Measurements from ENCODE around the gene WIZ. TPM values are rescaled to one million over a fixed set of nuclear protein-coding genes. Genes with fewer than 3 reads are reported as not detected.

Gene WIZ
- total RNA-seq, 1 experiment from 2014 or later: 31.9 TPM

DNA sequence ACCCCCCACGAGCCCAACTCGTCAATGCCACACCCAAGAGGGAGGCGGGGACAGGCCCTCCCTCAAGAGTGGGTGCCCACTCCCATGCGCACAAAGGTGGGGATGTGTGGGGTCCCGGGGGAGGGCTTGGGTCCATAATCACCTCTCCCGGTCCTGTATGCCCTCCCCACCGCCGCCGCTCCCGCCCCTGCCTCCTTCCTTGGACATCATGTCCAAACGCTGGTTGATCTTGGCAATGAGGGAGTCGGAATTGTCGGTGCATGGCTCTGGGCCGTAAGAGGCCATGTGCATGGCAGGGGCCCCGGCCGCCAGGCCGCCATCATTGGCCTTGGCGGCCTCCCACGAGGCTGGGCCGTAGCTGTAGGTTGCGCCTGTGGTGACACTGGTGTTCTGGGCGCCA, 76.1 kb downstream of the WIZ start:
- no peaks in the 10 kb centered on the region for H3K27me3 Mint-ChIP-seq (ENCODE audit: unreplicated experiment)
- intact Hi-C loops (cut with micrococcal nuclease; ENCODE audit: unreplicated experiment): no loop called here
- CTCF ChIA-PET: no interaction called here
- H3K27ac Mint-ChIP-seq (ENCODE audit: unreplicated experiment): no peak overlapping the region
- no peak overlapping the region for H3K4me3 Mint-ChIP-seq (ENCODE audit: low read depth, unreplicated experiment)
- no peaks in the 10 kb centered on the region for H3K4me1 Mint-ChIP-seq (ENCODE audit: low read depth, unreplicated experiment)
- H3K36me3 Mint-ChIP-seq (ENCODE audit: insufficient read depth, unreplicated experiment): peaks cover 45% of the 10 kb centered on the region
- TF ChIP-seq, protein P1, sequence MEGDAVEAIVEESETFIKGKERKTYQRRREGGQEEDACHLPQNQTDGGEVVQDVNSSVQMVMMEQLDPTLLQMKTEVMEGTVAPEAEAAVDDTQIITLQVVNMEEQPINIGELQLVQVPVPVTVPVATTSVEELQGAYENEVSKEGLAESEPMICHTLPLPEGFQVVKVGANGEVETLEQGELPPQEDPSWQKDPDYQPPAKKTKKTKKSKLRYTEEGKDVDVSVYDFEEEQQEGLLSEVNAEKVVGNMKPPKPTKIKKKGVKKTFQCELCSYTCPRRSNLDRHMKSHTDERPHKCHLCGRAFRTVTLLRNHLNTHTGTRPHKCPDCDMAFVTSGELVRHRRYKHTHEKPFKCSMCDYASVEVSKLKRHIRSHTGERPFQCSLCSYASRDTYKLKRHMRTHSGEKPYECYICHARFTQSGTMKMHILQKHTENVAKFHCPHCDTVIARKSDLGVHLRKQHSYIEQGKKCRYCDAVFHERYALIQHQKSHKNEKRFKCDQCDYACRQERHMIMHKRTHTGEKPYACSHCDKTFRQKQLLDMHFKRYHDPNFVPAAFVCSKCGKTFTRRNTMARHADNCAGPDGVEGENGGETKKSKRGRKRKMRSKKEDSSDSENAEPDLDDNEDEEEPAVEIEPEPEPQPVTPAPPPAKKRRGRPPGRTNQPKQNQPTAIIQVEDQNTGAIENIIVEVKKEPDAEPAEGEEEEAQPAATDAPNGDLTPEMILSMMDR (IDR thresholded peaks at IDR 0.05; ENCODE audit: unreplicated experiment): no peak
- no TSS peak for BruUV-seq (replicated peaks)
- no peaks in the 10 kb centered on the region for H3K9me3 Mint-ChIP-seq (ENCODE audit: low read depth, unreplicated experiment)
- no peak for DNase-seq

DNA sequence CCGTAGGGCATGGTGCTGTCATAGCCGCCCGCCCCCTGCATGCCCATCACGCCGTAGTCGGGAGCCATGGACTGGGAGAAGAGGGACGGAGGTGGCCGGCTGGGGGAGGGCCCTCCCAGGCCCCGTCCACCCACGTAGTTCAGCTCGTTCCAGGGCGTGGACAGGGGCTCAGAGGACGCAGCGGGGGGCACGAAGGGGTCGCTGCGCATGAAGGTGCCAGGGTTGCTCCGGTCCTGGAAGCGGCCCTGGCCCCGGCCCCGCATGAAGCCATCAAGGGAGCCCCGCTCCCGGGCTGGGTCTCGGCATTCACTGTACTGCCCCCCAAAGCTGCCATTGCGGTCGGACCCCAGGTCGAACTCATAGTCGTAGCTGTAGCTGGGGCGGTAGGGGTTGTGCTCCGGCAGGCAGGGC, 76.9 kb downstream of the WIZ start:
- no TSS peak for BruUV-seq (replicated peaks)
- no peak for DNase-seq
- Mint-ChIP-seq H3K27me3 (ENCODE audit: unreplicated experiment) (no peaks in the 10 kb centered on the region), H3K9me3 (ENCODE audit: low read depth, unreplicated experiment) (no peaks in the 10 kb centered on the region), H3K4me3 (ENCODE audit: low read depth, unreplicated experiment) (no peak overlapping the region), H3K27ac (ENCODE audit: unreplicated experiment) (no peak overlapping the region), H3K36me3 (ENCODE audit: insufficient read depth, unreplicated experiment) (peaks cover 45% of the 10 kb centered on the region), H3K4me1 (ENCODE audit: low read depth, unreplicated experiment) (no peaks in the 10 kb centered on the region)
- CTCF ChIA-PET: no interaction called here
- intact Hi-C loops (cut with micrococcal nuclease; ENCODE audit: unreplicated experiment): no loop called here
- TF ChIP-seq, protein P1 (IDR thresholded peaks at IDR 0.05; ENCODE audit: unreplicated experiment): no peak

DNA sequence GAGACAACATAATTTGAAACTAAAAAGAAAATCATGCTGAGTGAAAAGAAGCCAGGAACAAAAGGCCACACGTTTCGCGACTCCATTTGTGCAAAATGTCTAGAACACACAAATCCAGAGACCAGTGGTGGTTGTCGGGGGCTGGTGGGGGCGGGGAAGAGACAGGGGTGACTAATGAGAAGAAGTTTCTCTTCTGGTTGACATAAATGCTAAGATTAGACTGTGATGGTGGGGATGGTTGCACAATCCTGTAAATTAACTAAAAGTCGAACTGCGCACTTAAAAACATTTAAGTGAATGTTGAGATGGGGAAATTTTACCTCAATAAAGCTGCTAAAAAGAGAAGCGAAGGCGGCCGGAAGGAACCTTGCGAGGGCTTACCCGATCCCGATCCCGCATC, 77.3 kb downstream of the WIZ start:
- Mint-ChIP-seq H3K4me1 (ENCODE audit: low read depth, unreplicated experiment) (no peaks in the 10 kb centered on the region), H3K36me3 (ENCODE audit: insufficient read depth, unreplicated experiment) (peaks cover 45% of the 10 kb centered on the region), H3K27ac (ENCODE audit: unreplicated experiment) (no peak overlapping the region), H3K27me3 (ENCODE audit: unreplicated experiment) (no peaks in the 10 kb centered on the region), H3K4me3 (ENCODE audit: low read depth, unreplicated experiment) (no peak overlapping the region), H3K9me3 (ENCODE audit: low read depth, unreplicated experiment) (no peaks in the 10 kb centered on the region)
- intact Hi-C loops (cut with micrococcal nuclease; ENCODE audit: unreplicated experiment): no loop called here
- DNase-seq: no peak
- TF ChIP-seq, protein P1 (IDR thresholded peaks at IDR 0.05; ENCODE audit: unreplicated experiment): no peak
- CTCF ChIA-PET: no interaction called here
- no TSS peak for BruUV-seq (replicated peaks)

DNA sequence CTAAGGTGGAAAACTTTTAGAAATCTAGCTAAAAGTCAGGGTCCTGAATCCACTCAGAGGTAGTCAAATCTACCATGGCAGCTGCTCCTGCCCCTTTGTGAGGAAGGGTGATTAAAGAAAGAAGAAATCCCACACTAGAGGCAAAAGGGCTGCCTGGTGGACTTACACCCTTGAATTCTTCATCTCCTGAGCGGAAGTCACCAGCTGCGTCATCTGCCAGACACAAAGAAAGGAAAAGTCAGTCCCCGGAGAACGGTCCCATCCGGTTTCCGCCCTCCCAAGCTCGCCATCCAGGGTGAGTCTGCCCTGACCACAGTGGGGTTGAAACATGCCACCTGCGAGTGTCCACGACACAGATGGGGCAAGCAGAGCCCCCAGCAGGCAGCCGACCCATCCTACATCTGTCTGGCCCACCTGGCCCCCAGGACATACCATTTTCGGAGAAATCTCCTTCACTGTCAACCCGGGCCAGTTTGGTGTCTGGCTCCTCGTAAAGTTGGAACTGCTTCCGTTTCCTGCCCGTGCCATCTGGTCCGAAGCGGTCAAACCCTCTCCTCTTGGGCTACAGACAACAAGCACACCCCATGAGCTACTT, 77.9 kb downstream of the WIZ start:
- intact Hi-C loops (cut with micrococcal nuclease; ENCODE audit: unreplicated experiment): no loop called here
- Mint-ChIP-seq H3K4me1 (ENCODE audit: low read depth, unreplicated experiment) (no peaks in the 10 kb centered on the region), H3K27ac (ENCODE audit: unreplicated experiment) (no peak overlapping the region), H3K27me3 (ENCODE audit: unreplicated experiment) (no peaks in the 10 kb centered on the region), H3K9me3 (ENCODE audit: low read depth, unreplicated experiment) (no peaks in the 10 kb centered on the region), H3K36me3 (ENCODE audit: insufficient read depth, unreplicated experiment) (peaks cover 42% of the 10 kb centered on the region), H3K4me3 (ENCODE audit: low read depth, unreplicated experiment) (no peak overlapping the region)
- no peak for DNase-seq
- TF ChIP-seq, protein P1 (IDR thresholded peaks at IDR 0.05; ENCODE audit: unreplicated experiment): no peak
- BruUV-seq (replicated peaks): no TSS peak
- CTCF ChIA-PET: interaction anchor here (1.0 kb wide), 1 partner anchor 67 kb away, joined by 3 read pairs; no protein-coding TSS in a partner anchor
